Neural cell (in vitro differentiated cells): ENCODE results near the gene EPYC. TPM values are rescaled to one million over a fixed set of nuclear protein-coding genes. Genes with fewer than 3 reads are reported as not detected.

Source experiments
- H2AFZ ChIP-seq: fragments of 200-600, 300-800 bp; sonication (generic), shearing (Covaris generic); 2 replicates; pipeline ENCODE4 v1.6.0; 2014; ENCODE audit warnings: low read depth, mild to moderate bottlenecking, antibody characterized with exemption, low read length, moderate library complexity
- H3F3A ChIP-seq: fragments of 200-600 bp; shearing (Covaris generic); 2 replicates; pipeline ENCODE4 v1.6.1; 2016; ENCODE audit warnings: mild to moderate bottlenecking, moderate library complexity, mixed read lengths, antibody characterized with exemption, low read length; ENCODE audit not compliant: insufficient read depth, poor library complexity, severe bottlenecking
- H3K27ac ChIP-seq: fragments of 200-600, 300-800 bp; sonication (generic), shearing (Covaris generic); 2 replicates; pipeline ENCODE4 v1.5.1; 2014; ENCODE audit warnings: mild to moderate bottlenecking, low read length, moderate library complexity
- H3K27me3 ChIP-seq: fragments of 300-800, 200-600 bp; sonication (generic), shearing (Covaris generic); 2 replicates; pipeline ENCODE4 v1.6.0; 2014; ENCODE audit warnings: mild to moderate bottlenecking, low read depth, low read length, moderate library complexity; ENCODE audit not compliant: insufficient read depth
- H3K36me3 ChIP-seq: fragments of 300-800, 200-600 bp; sonication (generic), shearing (Covaris generic); 2 replicates; pipeline ENCODE4 v1.5.1; 2014; ENCODE audit warnings: mild to moderate bottlenecking, antibody characterized with exemption, low read length, moderate library complexity; ENCODE audit not compliant: insufficient read depth
- H3K4me2 ChIP-seq: fragments of 300-800, 200-600 bp; sonication (generic), shearing (Covaris generic); 2 replicates; pipeline ENCODE4 v1.6.0; 2014; ENCODE audit warnings: mild to moderate bottlenecking, low read length
- H3K4me3 ChIP-seq: fragments of 300-800, 200-600 bp; sonication (generic), shearing (Covaris generic); 2 replicates; pipeline ENCODE4 v1.5.1; 2014; ENCODE audit warnings: mild to moderate bottlenecking, low read length, moderate library complexity
- H3K79me2 ChIP-seq: fragments of 200-600 bp; shearing (Covaris generic); replicated peaks from 2 replicates; pipeline ENCODE4 v1.6.0; 2014; ENCODE audit warnings: mild to moderate bottlenecking, low read length, moderate library complexity; ENCODE audit not compliant: insufficient read depth
- H3K9ac ChIP-seq: fragments of 300-800, 200-600 bp; sonication (generic), shearing (Covaris generic); 2 replicates; pipeline ENCODE4 v1.6.1; 2016; ENCODE audit warnings: mild to moderate bottlenecking, low read length, mixed read lengths
- H3K9me2 ChIP-seq: fragments of 200-600 bp; shearing (Covaris generic); 2 replicates; pipeline ENCODE4 v1.6.1; 2016; ENCODE audit warnings: mild to moderate bottlenecking, low read length, mixed read lengths; ENCODE audit not compliant: insufficient read depth
- H3K9me3 ChIP-seq: fragments of 200-600, 300-800 bp; sonication (generic), shearing (Covaris generic); 2 replicates; pipeline ENCODE4 v1.6.1; 2016; ENCODE audit warnings: mild to moderate bottlenecking, mixed run types, low read length, moderate library complexity, mixed read lengths
- H4K20me1 ChIP-seq: fragments of 200-600 bp; shearing (Covaris generic); 2 replicates; pipeline ENCODE4 v1.6.1; 2016; ENCODE audit warnings: mild to moderate bottlenecking, mixed run types; ENCODE audit not compliant: insufficient read depth
- EP300 ChIP-seq: fragments of 450-650 bp; conservative IDR thresholded peaks from 2 replicates; pipeline ENCODE4 v1.6.1; 2014; ENCODE audit warnings: antibody characterized with exemption, mild to moderate bottlenecking, moderate library complexity; ENCODE audit not compliant: poor library complexity, severe bottlenecking
- EZH2 ChIP-seq: fragments of 200-600, 300-800 bp; shearing (Covaris generic), sonication (generic); IDR thresholded peaks from 2 replicates; pipeline ENCODE4 v1.6.1; 2014; ENCODE audit warnings: antibody characterized with exemption, low read length, borderline replicate concordance, mild to moderate bottlenecking; ENCODE audit not compliant: insufficient read depth, poor library complexity, severe bottlenecking
- MXI1 ChIP-seq: fragments of 450-650 bp; conservative IDR thresholded peaks from 2 replicates; pipeline ENCODE4 v1.6.1; 2014; ENCODE audit warnings: antibody characterized with exemption, mild to moderate bottlenecking; ENCODE audit not compliant: poor library complexity, severe bottlenecking
- POLR2AphosphoS5 ChIP-seq: IDR thresholded peaks from 2 replicates; pipeline ENCODE4 v1.6.1; 2012
- RAD21 ChIP-seq: fragments of 450-650 bp; conservative IDR thresholded peaks from 2 replicates; pipeline ENCODE4 v1.6.1; 2014; ENCODE audit warnings: antibody characterized with exemption, mild to moderate bottlenecking, moderate library complexity
- SMC3 ChIP-seq: fragments of 450-650 bp; conservative IDR thresholded peaks from 2 replicates; pipeline ENCODE4 v1.6.1; 2014; ENCODE audit warnings: antibody characterized with exemption, mild to moderate bottlenecking, moderate library complexity; ENCODE audit not compliant: poor library complexity
- TAF1 ChIP-seq: IDR thresholded peaks from 2 replicates; pipeline ENCODE4 v1.6.1; 2012; ENCODE audit warnings: low read depth
- polyA plus RNA-seq: library from polyadenylated mRNA; depleted of rRNA; stranded (reverse); fragments of >200 nt; gene quantifications from 2 replicates; pipeline ENCODE4 v1.2.3, GENCODE V29; 2014
- TF ChIP-seq, protein P1 (sequence below): IDR thresholded peaks from 2 replicates; pipeline ENCODE4 v1.6.1; 2012; ENCODE audit warnings: borderline replicate concordance
- TF ChIP-seq, protein P2 (sequence below): fragments of 450-650 bp; IDR thresholded peaks from 2 replicates; pipeline ENCODE4 v1.5.1; 2014; ENCODE audit warnings: antibody characterized with exemption, mild to moderate bottlenecking, moderate library complexity; ENCODE audit not compliant: poor library complexity, severe bottlenecking

Gene EPYC
- polyA plus RNA-seq, 1 donor from 2014 or later, result not detected

DNA sequence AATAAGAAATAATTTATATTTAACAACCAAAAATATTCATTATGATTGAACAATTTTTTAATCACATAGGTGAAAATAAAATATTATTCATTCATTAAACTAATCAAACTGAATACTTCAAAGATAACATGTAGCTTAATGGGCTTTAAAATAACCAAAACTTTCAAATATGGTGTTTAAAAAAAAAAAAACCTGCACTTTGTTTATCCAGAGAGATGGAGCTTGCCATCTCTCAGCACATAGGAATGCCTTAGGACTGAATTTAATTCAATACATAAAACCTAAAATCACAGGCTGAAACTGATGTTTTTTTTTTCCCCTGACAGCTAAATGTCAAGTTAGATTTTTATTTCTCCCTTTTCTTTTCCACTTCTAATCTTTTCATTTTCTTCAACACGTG, 35.4 kb downstream of the EPYC start:
- H3K36me3 ChIP-seq, result no peaks in the 10 kb centered on the region
- H3K4me2 ChIP-seq, result no peak overlapping the region
- H3K4me3 ChIP-seq, result no peak overlapping the region
- H3K79me2 ChIP-seq, result no peaks in the 10 kb centered on the region
- H3F3A ChIP-seq, result no peaks in the 10 kb centered on the region
- H3K9me2 ChIP-seq, result no peaks in the 10 kb centered on the region
- no peaks in the 10 kb centered on the region for H3K27me3 ChIP-seq
- no peaks in the 10 kb centered on the region for H4K20me1 ChIP-seq
- H3K9ac ChIP-seq, result no peak overlapping the region
- H3K27ac ChIP-seq, result no peak overlapping the region
- no peaks in the 10 kb centered on the region for H3K9me3 ChIP-seq
- H2AFZ ChIP-seq, result no peak overlapping the region
- TF ChIP-seq MXI1, result no peak
- TF ChIP-seq, protein P1, sequence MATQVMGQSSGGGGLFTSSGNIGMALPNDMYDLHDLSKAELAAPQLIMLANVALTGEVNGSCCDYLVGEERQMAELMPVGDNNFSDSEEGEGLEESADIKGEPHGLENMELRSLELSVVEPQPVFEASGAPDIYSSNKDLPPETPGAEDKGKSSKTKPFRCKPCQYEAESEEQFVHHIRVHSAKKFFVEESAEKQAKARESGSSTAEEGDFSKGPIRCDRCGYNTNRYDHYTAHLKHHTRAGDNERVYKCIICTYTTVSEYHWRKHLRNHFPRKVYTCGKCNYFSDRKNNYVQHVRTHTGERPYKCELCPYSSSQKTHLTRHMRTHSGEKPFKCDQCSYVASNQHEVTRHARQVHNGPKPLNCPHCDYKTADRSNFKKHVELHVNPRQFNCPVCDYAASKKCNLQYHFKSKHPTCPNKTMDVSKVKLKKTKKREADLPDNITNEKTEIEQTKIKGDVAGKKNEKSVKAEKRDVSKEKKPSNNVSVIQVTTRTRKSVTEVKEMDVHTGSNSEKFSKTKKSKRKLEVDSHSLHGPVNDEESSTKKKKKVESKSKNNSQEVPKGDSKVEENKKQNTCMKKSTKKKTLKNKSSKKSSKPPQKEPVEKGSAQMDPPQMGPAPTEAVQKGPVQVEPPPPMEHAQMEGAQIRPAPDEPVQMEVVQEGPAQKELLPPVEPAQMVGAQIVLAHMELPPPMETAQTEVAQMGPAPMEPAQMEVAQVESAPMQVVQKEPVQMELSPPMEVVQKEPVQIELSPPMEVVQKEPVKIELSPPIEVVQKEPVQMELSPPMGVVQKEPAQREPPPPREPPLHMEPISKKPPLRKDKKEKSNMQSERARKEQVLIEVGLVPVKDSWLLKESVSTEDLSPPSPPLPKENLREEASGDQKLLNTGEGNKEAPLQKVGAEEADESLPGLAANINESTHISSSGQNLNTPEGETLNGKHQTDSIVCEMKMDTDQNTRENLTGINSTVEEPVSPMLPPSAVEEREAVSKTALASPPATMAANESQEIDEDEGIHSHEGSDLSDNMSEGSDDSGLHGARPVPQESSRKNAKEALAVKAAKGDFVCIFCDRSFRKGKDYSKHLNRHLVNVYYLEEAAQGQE, result no peak
- no peak for TF ChIP-seq SMC3
- TF ChIP-seq, protein P2, sequence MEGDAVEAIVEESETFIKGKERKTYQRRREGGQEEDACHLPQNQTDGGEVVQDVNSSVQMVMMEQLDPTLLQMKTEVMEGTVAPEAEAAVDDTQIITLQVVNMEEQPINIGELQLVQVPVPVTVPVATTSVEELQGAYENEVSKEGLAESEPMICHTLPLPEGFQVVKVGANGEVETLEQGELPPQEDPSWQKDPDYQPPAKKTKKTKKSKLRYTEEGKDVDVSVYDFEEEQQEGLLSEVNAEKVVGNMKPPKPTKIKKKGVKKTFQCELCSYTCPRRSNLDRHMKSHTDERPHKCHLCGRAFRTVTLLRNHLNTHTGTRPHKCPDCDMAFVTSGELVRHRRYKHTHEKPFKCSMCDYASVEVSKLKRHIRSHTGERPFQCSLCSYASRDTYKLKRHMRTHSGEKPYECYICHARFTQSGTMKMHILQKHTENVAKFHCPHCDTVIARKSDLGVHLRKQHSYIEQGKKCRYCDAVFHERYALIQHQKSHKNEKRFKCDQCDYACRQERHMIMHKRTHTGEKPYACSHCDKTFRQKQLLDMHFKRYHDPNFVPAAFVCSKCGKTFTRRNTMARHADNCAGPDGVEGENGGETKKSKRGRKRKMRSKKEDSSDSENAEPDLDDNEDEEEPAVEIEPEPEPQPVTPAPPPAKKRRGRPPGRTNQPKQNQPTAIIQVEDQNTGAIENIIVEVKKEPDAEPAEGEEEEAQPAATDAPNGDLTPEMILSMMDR, result no peak
- no peak for TF ChIP-seq RAD21
- TF ChIP-seq EZH2, result no peak
- no peak for TF ChIP-seq TAF1
- TF ChIP-seq POLR2AphosphoS5, result no peak
- TF ChIP-seq EP300, result no peak

DNA sequence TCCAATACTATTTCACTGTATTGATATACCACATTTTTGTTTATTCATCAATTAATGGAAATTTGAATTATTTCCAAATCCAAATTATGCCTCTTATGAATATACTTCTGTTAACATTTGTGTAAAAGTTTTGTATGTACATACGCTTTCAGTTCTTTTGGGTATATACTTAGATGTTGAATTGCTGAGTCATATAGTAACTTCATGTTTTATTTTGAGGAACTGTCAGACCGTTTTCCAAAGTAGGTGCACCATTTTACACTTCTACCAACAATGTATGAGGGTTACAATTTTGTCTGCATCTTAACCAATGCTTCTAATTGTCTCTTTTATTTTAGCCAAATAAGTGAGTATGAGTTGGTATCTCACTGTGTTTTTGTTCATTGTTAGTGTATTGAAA, 39.6 kb downstream of the EPYC start:
- Histone ChIP-seq H3K4me2 (no peak overlapping the region), H2AFZ (no peak overlapping the region), H3K27ac (no peak overlapping the region), H3K27me3 (no peaks in the 10 kb centered on the region), H3K36me3 (no peaks in the 10 kb centered on the region), H3K4me3 (no peak overlapping the region), H3K9me3 (no peaks in the 10 kb centered on the region), H3K9ac (no peak overlapping the region), H3K9me2 (no peaks in the 10 kb centered on the region), H4K20me1 (no peaks in the 10 kb centered on the region), H3F3A (no peaks in the 10 kb centered on the region), H3K79me2 (no peaks in the 10 kb centered on the region)
- TF ChIP-seq MXI1, result no peak
- TF ChIP-seq SMC3, result no peak
- TF ChIP-seq RAD21, result no peak
- TF ChIP-seq EP300, result no peak
- no peak for TF ChIP-seq TAF1
- no peak for TF ChIP-seq EZH2
- TF ChIP-seq POLR2AphosphoS5, result no peak

DNA sequence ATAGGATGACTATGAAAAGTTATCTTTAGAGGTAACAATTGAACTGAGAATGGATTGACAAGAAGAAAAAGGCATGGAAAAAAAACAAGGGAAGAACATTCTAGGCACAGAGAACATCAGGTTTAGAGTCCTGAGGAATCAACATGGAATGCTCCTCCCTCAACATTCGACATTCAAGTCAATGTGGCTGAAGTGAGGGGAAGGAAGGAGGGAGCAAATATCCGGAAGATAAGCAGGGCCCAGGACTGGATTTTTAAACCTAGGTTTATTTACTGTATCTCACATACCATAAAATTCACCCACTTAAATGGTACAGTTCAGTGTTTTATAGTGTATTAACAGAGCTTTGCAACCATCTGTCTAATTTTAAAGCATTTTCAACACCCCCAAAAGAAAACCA, 40.2 kb downstream of the EPYC start:
- no peaks in the 10 kb centered on the region for H3K27me3 ChIP-seq
- no peak overlapping the region for H3K9ac ChIP-seq
- H3K9me2 ChIP-seq, result no peaks in the 10 kb centered on the region
- no peaks in the 10 kb centered on the region for H3K9me3 ChIP-seq
- no peak overlapping the region for H3K27ac ChIP-seq
- no peak overlapping the region for H3K4me3 ChIP-seq
- no peak overlapping the region for H2AFZ ChIP-seq
- no peak overlapping the region for H3K4me2 ChIP-seq
- no peaks in the 10 kb centered on the region for H3K36me3 ChIP-seq
- TF ChIP-seq, protein P2, result no peak
- no peaks in the 10 kb centered on the region for H3F3A ChIP-seq
- no peaks in the 10 kb centered on the region for H4K20me1 ChIP-seq
- no peaks in the 10 kb centered on the region for H3K79me2 ChIP-seq
